Stimulated activated CD8-positive, alpha-beta memory T cell treated with anti-CD3 and anti-CD28 coated beads, Interleukin-15, amount 100 ng/mL, for 24 hours (primary cell): ENCODE measurements around the gene KIF3B.
"Not testable (repeated sequence)": the region's sequence is repeated elsewhere in the genome, so short reads cannot be mapped to it uniquely, and the experiment has no call there.

Experiments
- DNase-seq: peaks from one replicate; pipeline ENCODE4 v3.0.0-alpha.2; 2020; ENCODE audit warnings: low read depth

The KIF3B gene

DNA sequence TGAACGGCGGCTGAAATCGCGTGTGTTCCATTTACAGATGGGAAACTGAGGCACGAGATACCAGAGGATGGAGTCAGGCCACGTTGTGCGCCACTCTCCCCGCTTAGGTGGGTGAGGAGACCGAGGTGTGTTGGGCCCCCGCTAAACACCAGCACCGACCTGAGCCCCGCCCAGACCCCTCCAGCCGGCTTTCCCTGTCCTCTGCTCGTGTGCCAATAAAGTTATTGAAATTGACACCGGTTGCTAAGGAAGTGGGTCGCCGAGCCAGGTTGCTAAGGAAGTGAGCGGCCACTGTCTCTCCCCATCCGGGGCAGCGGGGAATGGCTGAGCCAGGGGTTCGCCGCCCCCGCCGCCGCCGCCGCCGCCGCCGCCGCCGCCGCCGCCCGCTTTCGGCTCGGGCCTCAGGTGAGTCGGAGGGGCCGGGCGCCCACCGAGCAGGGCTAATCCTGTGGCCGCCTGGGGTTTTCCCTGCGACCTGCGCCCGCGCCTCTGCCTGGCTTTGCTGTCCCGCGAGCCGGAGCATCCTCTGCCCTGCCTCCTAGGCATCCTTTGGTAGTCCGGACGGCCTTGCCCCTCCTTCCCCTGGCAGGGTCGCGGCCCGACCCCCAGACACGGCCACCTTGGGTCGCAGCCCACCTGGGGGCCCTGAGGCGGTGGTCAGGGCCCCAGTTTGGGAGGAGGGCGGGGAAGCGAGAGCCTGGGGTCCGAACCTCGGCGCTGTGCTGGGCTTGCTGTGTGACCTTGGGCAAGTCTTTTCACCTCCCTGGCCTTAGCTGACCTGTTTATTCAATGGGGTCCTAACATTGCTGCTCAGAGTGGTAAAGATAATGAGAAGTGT lies at the start of gene KIF3B:
TSS of gene KIF3B (plus strand) at position 291 of the 838 bp plus-strand sequence. CDS start 32,127 bp downstream, outside the sequence.
- DNase-seq = peak; percentile 66

DNA sequence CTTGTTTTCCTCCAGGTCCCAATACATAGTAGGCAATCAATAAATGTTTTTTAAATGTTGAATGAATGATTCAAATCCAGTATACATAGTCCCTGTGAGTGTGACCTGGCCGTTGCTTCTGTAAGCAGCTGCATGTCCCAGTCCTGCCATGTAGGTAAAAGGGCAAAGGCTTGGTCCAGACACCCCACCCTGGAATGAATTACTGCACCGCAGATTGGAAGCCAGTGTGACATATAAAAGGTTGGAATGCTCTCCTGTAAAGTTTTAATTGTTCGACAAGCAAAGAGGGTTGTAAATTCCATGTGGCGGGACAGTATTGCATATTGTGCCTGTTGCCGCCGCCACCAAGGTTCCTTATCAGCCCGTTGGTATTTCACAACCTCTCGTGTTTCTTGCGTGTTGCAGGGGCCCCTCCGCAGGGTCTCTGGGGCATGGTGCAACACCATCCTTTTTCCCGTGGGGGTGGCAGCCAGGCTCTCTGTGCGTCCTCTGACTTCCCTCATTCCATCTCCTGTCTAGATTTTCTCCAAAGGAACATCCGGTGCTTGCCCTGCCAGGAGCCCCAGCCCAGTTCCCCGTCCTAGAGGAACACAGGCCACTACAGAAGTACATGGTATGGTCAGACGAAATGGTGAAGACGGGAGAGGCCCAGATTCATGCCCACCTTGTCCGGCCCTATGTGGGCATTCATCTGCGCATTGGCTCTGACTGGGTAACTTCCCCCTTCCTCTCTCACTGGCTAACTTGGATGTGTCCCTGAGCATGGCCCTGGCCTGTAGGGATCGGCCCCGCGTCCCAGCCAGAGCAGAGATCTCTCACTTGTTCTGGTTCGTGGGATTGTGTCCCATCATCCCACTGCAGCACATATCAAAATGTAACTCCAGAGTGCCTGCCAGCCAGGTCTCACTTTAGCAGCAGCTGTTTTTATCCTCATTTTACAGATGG lies 49.4 kb upstream of the KIF3B start:
- DNase-seq = no peak

DNA sequence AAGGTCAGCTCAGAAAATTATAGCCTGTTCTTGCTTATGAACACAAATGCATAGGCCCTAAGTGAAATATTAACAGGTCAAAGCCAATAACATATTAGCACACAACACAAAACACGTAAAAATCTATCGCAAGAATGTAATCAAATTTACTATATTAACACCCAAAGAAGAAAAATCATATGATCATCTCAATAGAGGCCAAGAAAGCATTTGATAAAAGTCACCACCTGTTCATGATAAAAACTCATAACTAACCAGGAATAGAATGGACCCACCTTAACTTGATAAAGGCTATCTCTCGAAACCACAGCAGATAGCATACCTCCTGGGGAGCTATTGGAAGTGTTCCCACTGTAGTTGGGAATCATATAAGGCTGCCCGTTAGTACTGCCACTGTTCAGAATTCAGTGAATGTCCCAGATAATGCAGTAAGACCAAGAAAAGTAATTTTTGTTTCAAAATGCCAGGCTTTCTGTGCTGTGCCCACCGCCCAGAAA lies 48.2 kb upstream of the KIF3B start:
- no peak for DNase-seq

DNA sequence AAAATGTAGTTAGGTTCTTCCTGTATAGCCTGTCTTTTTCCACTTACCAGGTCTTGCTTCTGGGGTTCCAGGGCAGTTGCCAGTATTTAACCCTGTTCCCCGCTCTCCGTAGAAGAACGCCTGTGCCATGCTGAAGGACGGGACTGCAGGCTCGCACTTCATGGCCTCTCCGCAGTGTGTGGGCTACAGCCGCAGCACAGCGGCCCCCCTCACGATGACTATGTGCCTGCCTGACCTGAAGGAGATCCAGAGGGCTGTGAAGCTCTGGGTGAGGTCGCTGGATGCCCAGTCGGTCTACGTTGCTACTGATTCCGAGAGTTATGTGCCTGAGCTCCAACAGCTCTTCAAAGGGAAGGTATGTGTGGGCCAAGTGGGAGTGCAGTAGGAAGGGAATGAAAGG lies 46.7 kb upstream of the KIF3B start:
- DNase-seq = no peak

DNA sequence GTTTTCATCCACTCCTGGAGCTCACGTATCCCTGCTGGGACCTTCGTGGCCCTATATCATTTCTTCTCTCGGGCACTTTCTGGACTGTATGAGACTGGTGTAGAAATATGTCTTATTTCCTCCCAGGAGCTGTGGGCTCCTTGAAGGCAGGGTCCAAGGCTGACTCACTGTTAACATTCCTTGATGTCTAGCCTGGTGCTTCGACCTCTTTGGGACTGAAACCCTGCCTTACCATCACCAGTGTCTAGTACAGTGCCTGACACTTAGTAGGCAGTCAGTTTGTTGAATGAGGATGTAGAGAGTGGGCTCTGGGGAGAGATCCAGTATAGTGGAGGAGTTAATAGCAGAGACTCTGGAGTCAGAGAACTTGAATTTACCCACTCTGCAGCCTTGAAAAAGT lies 46.2 kb upstream of the KIF3B start:
- no peak for DNase-seq

DNA sequence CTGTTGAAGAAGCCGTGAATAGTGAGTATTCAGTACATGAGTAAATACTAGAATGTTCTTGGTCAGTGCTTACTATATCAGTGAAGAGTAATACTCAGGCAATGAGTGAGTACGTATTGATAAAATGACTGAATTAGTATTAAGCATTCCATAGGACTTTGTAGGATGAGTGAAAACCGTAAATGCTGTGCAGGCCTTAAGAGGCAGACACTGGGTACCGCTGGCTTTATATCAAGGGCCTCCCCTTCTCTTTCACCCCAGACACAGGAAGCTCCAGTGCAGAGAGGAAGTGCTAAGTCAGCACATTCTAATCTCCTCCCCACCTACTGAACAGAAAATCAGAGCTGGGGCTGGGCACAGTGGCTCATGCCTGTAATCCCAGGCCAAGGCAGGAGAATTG lies 45.6 kb upstream of the KIF3B start:
- no peak for DNase-seq

DNA sequence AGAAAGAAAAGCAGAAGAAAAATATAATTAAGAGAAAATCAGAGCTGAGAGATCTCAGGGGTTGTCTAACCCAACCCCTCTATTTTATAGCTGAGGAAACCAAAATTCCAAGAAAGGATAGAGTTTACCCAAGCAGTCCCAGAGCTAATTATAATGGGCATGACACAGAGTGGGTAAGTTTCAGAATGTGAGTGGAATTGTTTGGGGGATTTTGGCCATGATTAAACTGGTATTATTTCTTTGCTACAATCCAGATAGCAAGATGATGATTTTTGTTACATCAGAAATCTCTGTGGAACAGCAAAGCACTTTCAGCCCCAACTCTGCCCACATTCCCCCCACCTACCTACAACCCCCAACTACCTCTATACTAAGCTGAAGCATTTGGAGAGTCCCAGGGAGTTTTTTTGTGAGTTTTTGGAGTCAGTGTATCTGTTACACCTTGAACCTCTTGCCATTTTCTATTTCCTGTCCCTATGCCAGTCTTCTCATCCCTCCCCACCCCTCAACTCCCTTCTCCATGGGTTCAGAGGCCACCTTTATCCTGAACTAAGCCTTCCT lies 45.0 kb upstream of the KIF3B start:
- DNase-seq = no peak

DNA sequence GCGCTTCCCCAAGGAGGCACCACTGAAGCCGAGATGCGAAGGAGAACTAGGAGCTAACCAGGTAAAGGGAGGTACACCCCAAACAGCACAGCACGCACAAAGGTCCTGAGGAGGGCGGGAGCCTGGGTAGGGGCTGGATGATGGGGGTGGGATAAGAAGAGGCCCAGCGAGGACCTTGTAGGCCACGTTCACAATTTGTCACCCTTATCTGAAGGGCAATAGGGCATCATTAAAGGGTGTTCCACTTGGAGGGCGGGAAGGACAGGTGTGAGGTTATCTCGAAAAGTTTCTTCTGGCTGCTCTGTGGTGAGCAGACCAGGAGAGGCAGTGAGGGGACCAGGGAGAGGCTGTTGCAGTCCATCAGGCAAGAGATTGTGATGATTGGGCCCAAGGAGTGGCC lies 44.2 kb upstream of the KIF3B start:
- DNase-seq = no peak

DNA sequence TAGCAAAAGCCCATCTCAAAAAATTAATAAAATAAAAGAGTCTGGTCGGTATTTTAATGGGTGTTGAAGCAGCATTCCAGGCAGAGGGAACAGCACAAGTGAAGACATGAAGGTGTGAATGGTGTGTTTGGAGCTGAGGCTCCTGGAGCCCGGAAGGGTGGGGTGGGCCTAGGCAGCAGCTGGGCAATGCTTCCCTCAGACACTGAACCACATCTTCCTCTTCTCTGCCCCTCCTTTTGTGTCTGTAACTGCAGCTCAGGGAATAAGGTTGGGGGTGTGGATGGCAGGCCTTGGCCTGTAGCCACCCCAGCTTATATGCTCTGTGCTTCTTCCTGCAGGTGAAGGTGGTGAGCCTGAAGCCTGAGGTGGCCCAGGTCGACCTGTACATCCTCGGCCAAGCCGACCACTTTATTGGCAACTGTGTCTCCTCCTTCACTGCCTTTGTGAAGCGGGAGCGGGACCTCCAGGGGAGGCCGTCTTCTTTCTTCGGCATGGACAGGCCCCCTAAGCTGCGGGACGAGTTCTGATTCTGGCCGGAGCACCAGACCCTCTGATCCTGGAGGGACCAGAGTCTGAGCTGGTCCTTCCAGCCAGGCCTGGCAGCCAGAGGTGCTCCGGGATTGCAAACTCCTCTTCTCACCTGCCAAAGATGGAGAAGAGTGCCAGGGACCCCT lies 43.2 kb upstream of the KIF3B start:
- DNase-seq = no peak

DNA sequence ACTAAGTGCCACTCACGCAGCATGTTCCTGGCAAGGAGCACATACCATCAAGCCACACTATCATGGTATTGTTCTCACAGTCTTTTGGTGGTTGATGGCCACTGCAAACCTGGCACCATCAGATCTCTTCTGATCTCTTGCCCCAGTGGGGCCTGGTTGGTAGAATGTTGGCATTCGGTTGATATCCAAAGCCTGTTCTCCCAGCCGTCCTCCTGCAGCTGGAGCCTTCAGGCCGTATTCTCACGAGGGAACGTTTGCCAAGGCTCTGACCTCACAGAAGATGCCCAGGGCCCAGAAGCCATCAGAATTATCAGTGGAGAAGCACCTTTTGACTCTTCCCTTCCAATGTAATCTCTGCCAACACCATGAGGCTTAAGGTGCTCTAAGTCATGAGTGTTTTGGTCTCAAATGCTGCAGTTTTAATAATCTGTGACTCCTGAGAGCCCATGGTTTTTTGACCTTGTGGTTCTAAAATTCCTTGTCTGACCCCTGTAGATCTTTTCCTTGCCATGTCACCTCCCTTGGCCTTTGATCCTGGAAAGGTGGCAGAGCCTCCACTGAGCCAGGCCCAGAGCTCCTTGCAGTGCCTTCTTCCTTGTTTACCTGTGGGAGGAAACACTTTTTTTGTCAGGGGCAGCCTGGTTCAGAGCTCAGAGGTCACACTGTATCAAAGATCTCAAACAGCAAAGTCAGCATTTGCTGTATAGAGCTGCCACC lies 42.0 kb upstream of the KIF3B start:
- no peak for DNase-seq

DNA sequence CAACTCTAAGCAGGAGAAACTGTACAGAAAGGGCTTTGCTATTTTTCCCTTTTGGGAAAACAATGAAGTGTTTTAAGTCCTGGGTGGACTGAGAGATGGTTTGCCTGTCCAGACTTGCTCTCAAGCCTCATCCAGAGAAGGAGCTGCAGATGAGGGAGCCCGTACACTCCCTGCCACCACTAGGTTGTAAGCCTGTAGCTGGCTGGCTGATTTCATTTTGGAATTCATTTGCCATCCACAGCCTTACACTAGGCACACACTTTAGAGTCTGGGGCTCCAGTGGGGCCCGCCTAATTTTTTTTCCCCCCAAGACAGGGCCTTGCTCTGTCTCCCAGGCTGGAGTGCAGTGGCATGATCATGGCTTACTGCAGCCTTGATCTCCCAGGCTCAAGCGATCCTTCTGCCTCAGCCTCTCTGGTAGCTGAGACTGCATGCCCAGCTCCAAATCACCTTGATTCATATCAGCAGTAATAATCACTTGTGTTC lies 41.4 kb upstream of the KIF3B start:
- DNase-seq = no peak

DNA sequence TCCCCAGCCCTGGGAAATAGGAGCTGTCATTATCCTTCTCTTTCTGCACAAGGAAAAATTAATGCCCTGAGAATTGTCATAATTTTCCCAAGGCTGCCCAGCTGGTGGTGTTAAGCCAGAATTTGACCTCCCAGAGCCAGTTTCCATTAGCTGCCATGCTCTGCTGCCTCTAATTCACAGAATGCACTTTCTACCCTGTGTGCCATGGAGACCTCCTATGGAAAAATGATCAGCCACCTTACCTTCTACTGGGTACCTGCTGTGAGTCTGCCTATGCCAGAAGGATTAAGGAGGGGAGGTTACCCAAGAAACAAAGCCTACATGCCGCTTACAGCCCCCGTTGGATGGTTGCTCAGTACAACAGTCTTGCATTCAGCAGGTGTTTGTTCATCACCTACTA lies 40.6 kb upstream of the KIF3B start:
- no peak for DNase-seq

DNA sequence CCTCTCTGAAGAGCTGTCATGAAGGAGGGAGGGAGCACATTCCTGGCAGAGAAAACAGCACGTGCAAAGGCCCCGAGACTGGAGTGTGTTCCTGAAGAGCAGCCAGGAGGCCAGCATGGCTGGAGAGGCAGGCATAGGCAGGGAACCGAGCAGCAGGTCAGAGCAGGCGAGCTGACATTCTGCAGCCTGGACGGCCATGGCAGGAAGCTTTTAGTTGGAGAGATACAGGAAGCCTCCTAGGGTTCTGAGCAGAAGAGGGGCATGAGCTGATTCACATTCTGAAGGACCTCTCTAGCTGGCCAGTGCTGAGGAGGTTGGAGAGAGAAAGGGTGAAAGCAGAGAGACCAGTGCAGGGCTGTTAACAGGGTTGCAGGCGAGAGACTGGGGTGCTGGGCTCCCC lies 40.0 kb upstream of the KIF3B start:
- no peak for DNase-seq

DNA sequence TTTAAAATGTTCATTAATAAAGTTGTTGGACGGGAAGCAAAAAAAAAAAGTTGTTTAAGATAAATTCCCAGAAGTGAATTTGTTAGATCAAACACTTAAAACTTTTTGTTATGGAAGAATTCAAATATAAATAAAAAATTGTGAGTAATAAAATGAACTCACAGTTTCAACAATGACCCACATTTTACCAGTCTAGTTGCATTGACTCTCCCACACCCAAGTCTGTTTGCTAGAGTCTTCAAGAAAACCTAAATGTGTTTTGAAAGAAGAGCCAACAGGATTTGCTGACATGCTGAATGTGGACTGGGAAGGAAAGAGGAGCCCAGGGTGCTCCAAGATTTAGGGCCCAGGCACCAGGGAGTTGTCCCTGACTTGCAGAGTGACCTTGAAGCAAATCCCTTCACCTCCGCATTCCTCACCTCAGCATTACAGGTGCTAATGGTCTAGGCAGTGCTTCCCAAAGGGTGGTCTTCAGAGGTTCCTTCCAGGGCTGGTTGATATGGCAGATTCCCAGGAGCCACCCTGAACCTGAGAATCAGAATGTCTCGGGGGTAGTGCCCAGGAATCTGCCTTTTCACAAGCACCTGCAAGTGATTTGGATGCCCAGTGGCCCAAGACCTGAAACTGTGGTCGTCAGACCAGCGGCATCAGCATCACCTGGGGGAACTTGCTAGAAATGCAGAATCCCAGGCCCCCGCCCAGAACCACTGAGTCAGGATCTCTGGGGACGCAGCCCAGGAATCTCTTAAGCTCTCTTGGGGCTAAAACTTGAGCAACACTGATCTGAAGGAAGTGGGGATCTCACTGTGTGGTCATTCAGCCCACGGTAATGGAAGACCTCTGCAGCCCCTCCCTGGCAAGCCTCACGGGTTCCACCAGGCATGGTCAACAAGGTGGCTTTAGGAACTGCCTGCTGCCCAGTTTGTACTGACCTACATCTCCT lies 38.7 kb upstream of the KIF3B start:
- no peak for DNase-seq

DNA sequence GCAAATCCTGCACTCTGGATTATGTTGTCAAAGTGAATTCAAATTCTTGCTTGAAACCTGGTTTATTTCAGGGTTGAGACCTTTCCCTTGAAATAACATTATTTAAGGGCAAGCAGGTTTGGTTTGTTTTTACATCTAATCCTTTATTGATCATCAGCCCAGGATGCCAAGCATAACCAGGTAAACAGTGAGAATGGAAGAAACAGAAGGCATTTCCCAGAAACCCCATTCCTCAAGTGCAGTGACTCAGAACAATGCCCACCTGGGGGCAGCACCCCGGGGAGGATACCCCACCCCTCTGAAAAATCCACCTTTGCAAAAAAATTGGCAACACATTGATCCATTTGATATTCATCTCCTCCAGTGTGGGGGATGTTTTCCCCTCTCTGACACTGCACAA lies 37.2 kb upstream of the KIF3B start:
- no peak for DNase-seq

DNA sequence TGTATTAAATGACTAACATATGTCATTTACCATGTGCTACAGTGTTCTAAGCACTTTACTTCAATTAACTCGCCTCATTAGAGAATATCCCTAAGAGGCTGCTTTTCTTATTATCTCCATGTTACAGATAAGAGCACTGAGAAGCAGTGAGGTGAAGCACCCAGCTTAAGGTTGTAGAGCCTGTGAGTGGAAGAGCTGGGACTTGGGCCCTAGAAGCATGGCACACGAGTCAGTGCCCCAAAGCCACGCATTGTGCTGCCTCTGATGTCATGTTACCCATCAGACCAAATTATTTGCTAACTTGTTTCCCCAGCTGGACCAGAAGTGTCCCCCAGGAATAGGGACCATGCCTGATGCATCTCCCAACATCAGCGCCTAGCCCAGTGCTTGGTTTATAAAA lies 35.6 kb upstream of the KIF3B start:
- DNase-seq = no peak

DNA sequence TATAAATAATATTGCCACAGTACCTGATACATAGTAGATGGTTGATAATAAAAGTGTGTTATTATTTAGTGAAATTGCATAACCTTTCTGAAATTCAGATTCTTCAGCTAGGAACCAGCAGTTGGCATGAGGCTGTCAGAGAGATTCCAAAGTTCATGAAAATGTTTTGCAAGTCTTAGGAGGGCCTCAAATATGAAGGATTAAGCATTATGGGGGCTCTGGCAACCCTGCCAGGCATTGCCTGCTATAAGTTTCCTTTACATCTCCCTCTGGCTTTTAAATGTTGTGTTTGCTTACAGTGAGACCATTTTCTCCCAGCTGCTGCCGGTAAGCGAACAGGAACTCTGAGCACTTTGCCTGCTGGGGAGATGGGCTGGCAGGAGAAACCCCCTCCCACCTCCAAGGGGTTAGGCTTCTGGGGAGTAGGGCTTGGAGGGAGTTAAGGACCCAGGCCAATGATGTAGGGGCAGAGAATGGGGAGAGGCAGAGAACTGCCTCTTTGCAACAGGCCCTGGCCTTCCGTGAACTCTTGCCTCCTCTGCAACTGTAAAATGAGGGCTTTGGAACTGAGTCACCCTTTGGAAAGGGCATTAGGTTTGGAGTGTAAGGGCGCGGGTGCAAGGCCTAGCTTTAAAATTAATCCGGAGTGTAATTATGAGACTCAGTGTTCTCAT lies 33.2 kb upstream of the KIF3B start:
- DNase-seq = no peak

DNA sequence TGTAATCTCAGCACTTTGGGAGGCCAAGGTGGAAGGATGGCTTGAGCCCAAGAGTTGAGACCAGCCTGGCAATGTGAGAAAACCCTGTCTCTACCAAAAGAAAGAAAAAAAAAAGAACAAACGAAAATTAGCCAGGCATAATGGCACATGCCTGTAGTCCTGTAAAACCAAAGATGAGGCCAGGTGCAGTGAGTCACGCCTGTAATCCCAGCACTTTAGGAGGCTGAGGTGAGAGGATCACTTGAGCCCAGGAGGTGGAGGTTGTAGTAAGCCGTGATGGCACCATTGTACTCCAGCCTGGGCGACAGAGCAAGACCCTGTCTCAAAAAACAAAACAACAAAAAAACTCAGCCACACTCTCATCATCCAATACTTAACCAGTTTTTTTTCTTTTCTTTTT lies 32.5 kb upstream of the KIF3B start:
- DNase-seq = no peak

DNA sequence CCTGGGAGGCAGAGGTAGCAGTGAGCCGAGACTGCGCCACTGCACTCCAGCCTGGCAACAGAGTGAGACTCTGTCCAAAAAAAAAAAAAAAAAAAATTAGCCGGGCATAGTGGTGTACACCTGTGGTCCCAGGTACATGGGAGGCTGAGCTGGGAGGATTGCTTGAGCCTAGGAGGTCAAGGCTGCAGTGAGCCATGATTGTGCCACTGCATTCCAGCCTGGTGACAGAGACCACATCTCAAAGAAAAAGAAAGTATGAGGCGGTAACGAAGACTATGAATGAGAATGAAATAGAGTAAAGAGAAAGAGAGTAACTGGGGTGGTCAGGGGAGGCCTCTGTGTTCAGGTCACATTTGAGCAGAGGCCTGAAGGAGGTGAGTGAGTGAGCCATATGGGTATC lies 31.2 kb upstream of the KIF3B start:
- DNase-seq = not testable (repeated sequence)
